Upper lobe of right lung (tissue), 1 donor: ENCODE data around the gene ZNF485. TPM values are rescaled to one million over a fixed set of nuclear protein-coding genes. Genes with fewer than 3 reads are reported as not detected.

Experiments
- ATAC-seq: fragments of 200-7000 bp; cut with Tn5 transposase; one replicate; pipeline ENCODE4 v1.9.1; 2020; ENCODE audit warnings: mild to moderate bottlenecking, moderate library complexity
- DNase-seq: peaks from one replicate; pipeline ENCODE4 v3.0.0-alpha.2; 2020
- H3K27ac ChIP-seq: fragments of 200-600 bp; one replicate; pipeline ENCODE4 v1.8.0; 2022
- H3K27me3 ChIP-seq: fragments of 200-600 bp; one replicate; pipeline ENCODE4 v1.8.0; 2022; ENCODE audit warnings: mild to moderate bottlenecking
- H3K36me3 ChIP-seq: fragments of 200-600 bp; one replicate; pipeline ENCODE4 v1.8.0; 2022
- H3K4me1 ChIP-seq: fragments of 200-600 bp; one replicate; pipeline ENCODE4 v1.8.0; 2022
- H3K4me3 ChIP-seq: fragments of 200-600 bp; one replicate; pipeline ENCODE4 v1.8.0; 2022; ENCODE audit warnings: mild to moderate bottlenecking
- H3K9me3 ChIP-seq: fragments of 200-600 bp; one replicate; pipeline ENCODE4 v1.8.0; 2022
- CTCF ChIP-seq: fragments of 200-600 bp; IDR thresholded peaks from one replicate; pipeline ENCODE4 v1.8.0; 2022; ENCODE audit warnings: antibody characterized with exemption
- intact Hi-C: fragments of 100-400 bp; cut with DNase I; formaldehyde crosslinking; loops from one replicate; pipeline ENCODE4 v1.11.0; 2022
- total RNA-seq: library from RNA; stranded (reverse); fragmentation: NEBNext Ultra II Directional; extraction: Animal tissue kit (Norgen Biotek cat#: 25700); gene quantifications from one replicate; pipeline ENCODE4 v1.2.1, GENCODE V29; 2021
- donor health status: DM: no; HTN: yes; CAD: no; lungs with severe emphysema.

Gene ZNF485
- total RNA-seq, 1 donor from 2014 or later = 3.4 TPM

- H3K27me3 ChIP-seq = no peaks in the 10 kb centered on the region
- no peaks in the 10 kb centered on the region for H3K4me1 ChIP-seq
- DNase-seq = peak; percentile 95
- intact Hi-C loops = no loop called here
- TF ChIP-seq CTCF = no peak
- H3K27ac ChIP-seq = peak within 1 kb of the TSS; percentile 68
- H3K4me3 ChIP-seq = peak within 1 kb of the TSS; percentile 61
- peak; percentile 98 for ATAC-seq
- H3K36me3 ChIP-seq = no peaks in the 10 kb centered on the region
- H3K9me3 ChIP-seq = no peaks in the 10 kb centered on the region
These were observed 32.0 kb upstream of the ZNF485 start, which contains the start of gene ZNF239 for GRCh38 chr10:43574001-43574892. TSS of gene ZNF239 (minus strand) at chr10:43574616. CDS start at chr10:43558079, 16,537 bp downstream.

- Histone ChIP-seq H3K27ac (peak overlapping the region; percentile 68), H3K9me3 (no peaks in the 10 kb centered on the region)
- intact Hi-C loops = no loop called here
These were observed 31.3 kb upstream of the ZNF485 start for GRCh38 chr10:43574906-43575305.

GRCh38 chr10:43576062-43576461 lies 30.2 kb upstream of the ZNF485 start:
- ATAC-seq (no peak), DNase-seq (no peak)
- intact Hi-C loops = no loop called here
- Histone ChIP-seq H3K4me1 (no peaks in the 10 kb centered on the region), H3K9me3 (no peaks in the 10 kb centered on the region), H3K36me3 (no peaks in the 10 kb centered on the region), H3K27me3 (no peaks in the 10 kb centered on the region), H3K4me3 (no peak overlapping the region), H3K27ac (no peak overlapping the region)
- TF ChIP-seq CTCF = no peak

More at GRCh38 chr10:43574906-43575305, 31.3 kb upstream of the ZNF485 start:
- Histone ChIP-seq H3K4me1 (no peaks in the 10 kb centered on the region), H3K4me3 (peak overlapping the region; percentile 61), H3K27me3 (no peaks in the 10 kb centered on the region), H3K36me3 (no peaks in the 10 kb centered on the region)
- no peak for TF ChIP-seq CTCF
- DNase-seq = no peak
- no peak for ATAC-seq

- ATAC-seq = no peak
These were observed 29.7 kb upstream of the ZNF485 start for GRCh38 chr10:43576580-43576979.

GRCh38 chr10:43584051-43584450 lies 22.2 kb upstream of the ZNF485 start:
- DNase-seq = no peak
- H3K4me3 ChIP-seq = no peak overlapping the region
- H3K27me3 ChIP-seq = no peaks in the 10 kb centered on the region
- intact Hi-C loops = no loop called here
- H3K9me3 ChIP-seq = no peaks in the 10 kb centered on the region
- H3K27ac ChIP-seq = no peak overlapping the region
- ATAC-seq = no peak
- H3K4me1 ChIP-seq = no peaks in the 10 kb centered on the region
- no peaks in the 10 kb centered on the region for H3K36me3 ChIP-seq
- TF ChIP-seq CTCF = no peak

More at GRCh38 chr10:43576580-43576979, 29.7 kb upstream of the ZNF485 start:
- no peak for DNase-seq
- H3K27me3 ChIP-seq = no peaks in the 10 kb centered on the region
- TF ChIP-seq CTCF = no peak
- no peaks in the 10 kb centered on the region for H3K4me1 ChIP-seq
- no peak overlapping the region for H3K27ac ChIP-seq
- H3K4me3 ChIP-seq = no peak overlapping the region
- no peaks in the 10 kb centered on the region for H3K36me3 ChIP-seq
- intact Hi-C loops = no loop called here
- H3K9me3 ChIP-seq = no peaks in the 10 kb centered on the region
